K562 (cell line): ENCODE data around the gene EGFL6. TPM values are rescaled to one million over a fixed set of nuclear protein-coding genes. Genes with fewer than 3 reads are reported as not detected.

Experiments used
- CEBPZ ChIP-seq: fragments of 150-350 bp; IDR thresholded peaks from 2 replicates; pipeline ENCODE4 v1.6.1; 2014; ENCODE audit warnings: low read depth, mild to moderate bottlenecking, low read length, borderline replicate concordance
- CSDE1 ChIP-seq, 2 experiments: fragments of 450-650 bp; IDR thresholded peaks; 2 replicates each; pipeline ENCODE4 v1.6.1; 2016; ENCODE audit warnings: mild to moderate bottlenecking in 1 of 2
- EP300 ChIP-seq: IDR thresholded peaks from 2 replicates; pipeline ENCODE4 v1.6.1; 2012; ENCODE audit warnings: low read length, improper control_type of control experiment
- ETS1 ChIP-seq: conservative IDR thresholded peaks from 2 replicates; pipeline ENCODE4 v1.6.1; 2011; ENCODE audit warnings: low read depth, mild to moderate bottlenecking, low read length; ENCODE audit not compliant: control insufficient read depth
- FUS ChIP-seq: fragments of 200-400 bp; formaldehyde crosslinking; optimal IDR thresholded peaks from 2 replicates; pipeline ENCODE3; 2017; ENCODE audit warnings: low read depth, low read length
- GTF2F1 ChIP-seq: IDR thresholded peaks from 2 replicates; pipeline ENCODE4 v1.6.1; 2011; ENCODE audit warnings: low read depth, low read length, improper control_type of control experiment
- HNRNPK ChIP-seq: fragments of 200-400 bp; formaldehyde crosslinking; IDR thresholded peaks from one replicate; pipeline ENCODE4 v1.6.1; 2018; ENCODE audit warnings: mild to moderate bottlenecking, low read depth, low read length; ENCODE audit not compliant: poor library complexity, severe bottlenecking
- HOMEZ ChIP-seq: fragments of 250-450 bp; sonication (Bioruptor Pico); IDR thresholded peaks from 2 replicates; pipeline ENCODE4 v1.4.0; 2020; ENCODE audit warnings: mild to moderate bottlenecking, moderate library complexity
- MITF ChIP-seq: IDR thresholded peaks from 2 replicates; pipeline ENCODE4 v1.6.1; 2014; ENCODE audit warnings: antibody characterized with exemption
- NCOA4 ChIP-seq: fragments of 450-650 bp; IDR thresholded peaks from 2 replicates; pipeline ENCODE4 v1.6.1; 2018; ENCODE audit warnings: mild to moderate bottlenecking; ENCODE audit not compliant: partially characterized antibody
- PCBP1 ChIP-seq: fragments of 200-400 bp; formaldehyde crosslinking; IDR thresholded peaks from 2 replicates; pipeline ENCODE4 v1.6.1; 2018; ENCODE audit warnings: mild to moderate bottlenecking, low read depth, low read length; ENCODE audit not compliant: poor library complexity, severe bottlenecking
- RBFOX2 ChIP-seq: fragments of 200-400 bp; formaldehyde crosslinking; IDR thresholded peaks from 2 replicates; pipeline ENCODE4 v1.6.1; 2017; ENCODE audit warnings: low read depth, mild to moderate bottlenecking, low read length, moderate library complexity
- RHOXF2B ChIP-seq: fragments of 250-450 bp; sonication (Bioruptor Pico); conservative IDR thresholded peaks from 2 replicates; pipeline ENCODE4 v1.5.1; 2021
- SPI1 ChIP-seq: IDR thresholded peaks from 2 replicates; pipeline ENCODE4 v1.6.1; 2011; ENCODE audit warnings: low read depth, low read length, control low read depth, borderline replicate concordance
- TBP ChIP-seq: optimal IDR thresholded peaks from 2 replicates; pipeline ENCODE3; 2011; ENCODE audit warnings: low read depth, low read length, improper control_type of control experiment
- U2AF2 ChIP-seq: fragments of 200-400 bp; formaldehyde crosslinking; optimal IDR thresholded peaks from 2 replicates; pipeline ENCODE3; 2017; ENCODE audit warnings: low read depth, mild to moderate bottlenecking, low read length
- ZFX ChIP-seq: sonication (generic); formaldehyde crosslinking; IDR thresholded peaks from 2 replicates; pipeline ENCODE4 v1.8.0; 2022; ENCODE audit warnings: mild to moderate bottlenecking, missing genetic modification reagents, moderate library complexity
- ZNF324 ChIP-seq: fragments of 250-450 bp; sonication (Bioruptor Pico); IDR thresholded peaks from 2 replicates; pipeline ENCODE4 v1.4.0; 2020; ENCODE audit warnings: mild to moderate bottlenecking
- ZNF347 ChIP-seq: fragments of 450-650 bp; formaldehyde crosslinking; IDR thresholded peaks from 2 replicates; pipeline ENCODE4 v1.4.0; 2020; ENCODE audit warnings: low read depth, mild to moderate bottlenecking, moderate library complexity
- ZNF583 ChIP-seq: fragments of 250-450 bp; sonication (Bioruptor Pico); IDR thresholded peaks from 2 replicates; pipeline ENCODE4 v1.4.0; 2020
- ZNF76 ChIP-seq: fragments of 250-450 bp; sonication (Bioruptor Pico); IDR thresholded peaks from 2 replicates; pipeline ENCODE4 v1.4.0; 2020; ENCODE audit warnings: mild to moderate bottlenecking, moderate library complexity, borderline replicate concordance
- ZNF764 ChIP-seq: fragments of 250-450 bp; sonication (Bioruptor Pico); IDR thresholded peaks from 2 replicates; pipeline ENCODE4 v1.4.0; 2020; ENCODE audit warnings: low read depth, mild to moderate bottlenecking, moderate library complexity
- ZSCAN29 ChIP-seq: fragments of 450-650 bp; IDR thresholded peaks from 2 replicates; pipeline ENCODE4 v1.6.1; 2017
- polyA plus RNA-seq, 8 experiments: library from polyadenylated mRNA; depleted of rRNA in 4 of 8; stranded (reverse) in 5 of 8; unstranded in 3 of 8; fragments of >200 nt; fragmentation: Nextera tagmentation in 2 of 8; fragmentation: Illumina TruSeq in 1 of 8; extraction: Ambion mirVana in 2 of 8; extraction: Trizol in 1 of 8; gene quantifications; 2 replicates each; pipeline versions ENCODE4 v1.2.1 to v1.2.3, GENCODE V29; 2011 to 2014; ENCODE audit warnings: inconsistent platforms in 1 of 8, missing spikeins in 1 of 8
- total RNA-seq, 7 experiments: library from RNA; depleted of rRNA in 6 of 7; stranded (reverse); fragments of >200 nt in 6 of 7; fragmentation: Illumina TruSeq in 2 of 7; extraction: Trizol in 2 of 7; gene quantifications; 2 replicates each; pipeline versions ENCODE4 v1.2.1 to v1.2.3, GENCODE V29; 2011 to 2021; ENCODE audit warnings: low replicate concordance in 1 of 7

Gene EGFL6
- total and polyA plus RNA-seq, 9 of the 15 experiments (the other 6 are each of a cell fraction or from before 2014, with no cell fraction given): 0.01 TPM; not detected in 8

GRCh38 chrX:13647709-13648212 is 78.4 kb downstream of the EGFL6 start (continued):
- 0 out of 2 replicates have a peak, but pooled peaks have one; percentile 39 for TF ChIP-seq ZNF583 (CRISPR knock-in tag)
- TF ChIP-seq ZNF324 (CRISPR knock-in tag): no peak
- no peak for TF ChIP-seq PCBP1
- TF ChIP-seq RHOXF2B (CRISPR knock-in tag): no peak
- TF ChIP-seq HOMEZ (CRISPR knock-in tag): no peak
- TF ChIP-seq CEBPZ: no peak
- TF ChIP-seq HNRNPK: no peak
- TF ChIP-seq TBP: no peak
- TF ChIP-seq EP300: peak; percentile 97
- TF ChIP-seq ZFX: peak; percentile 69
- TF ChIP-seq ETS1: no peak
- TF ChIP-seq NCOA4: no peak
- TF ChIP-seq U2AF2: no peak
- no peak for TF ChIP-seq FUS
- no peak for TF ChIP-seq CSDE1 (IDR thresholded peaks at IDR 0.05)
- no peak for TF ChIP-seq ZSCAN29
- no peak for TF ChIP-seq GTF2F1
- no peak for TF ChIP-seq ZNF347 (CRISPR knock-in tag)
- no peak for TF ChIP-seq ZNF764 (CRISPR knock-in tag)
- TF ChIP-seq RBFOX2: peak; percentile 66
- TF ChIP-seq ZNF76 (CRISPR knock-in tag): 0 out of 2 replicates have a peak, but pooled peaks have one; percentile 10
- TF ChIP-seq MITF: peak; percentile 93
- TF ChIP-seq SPI1: no peak; the same call in 1 of the 2 replicates
